HEK293 (cell line): ENCODE data around the gene R3HDM2.
A peak's percentile ranks its signal among the peaks of the same experiment; 100 is the strongest.

Source experiments
- EGR2 ChIP-seq: fragments of 450-650 bp; formaldehyde crosslinking; IDR thresholded peaks from 2 replicates; pipeline ENCODE4 v1.5.1; 2016; ENCODE audit warnings: low read depth, missing biosample characterization, missing genetic modification characterization
- INSM2 ChIP-seq: fragments of 450-650 bp; formaldehyde crosslinking; IDR thresholded peaks from 2 replicates; pipeline ENCODE4 v1.5.1; 2016; ENCODE audit warnings: missing biosample characterization, missing genetic modification characterization
- KLF17 ChIP-seq: fragments of 450-650 bp; formaldehyde crosslinking; IDR thresholded peaks from 2 replicates; pipeline ENCODE4 v1.5.1; 2016; ENCODE audit warnings: missing biosample characterization, missing genetic modification characterization
- PRDM4 ChIP-seq: fragments of 450-650 bp; formaldehyde crosslinking; IDR thresholded peaks from 2 replicates; pipeline ENCODE4 v1.5.1; 2017; ENCODE audit warnings: missing biosample characterization, missing genetic modification characterization
- ZBTB11 ChIP-seq: fragments of 450-650 bp; formaldehyde crosslinking; conservative IDR thresholded peaks from 2 replicates; pipeline ENCODE4 v1.5.1; 2016; ENCODE audit warnings: low read depth, missing biosample characterization, missing genetic modification characterization
- ZBTB49 ChIP-seq: fragments of 450-650 bp; formaldehyde crosslinking; IDR thresholded peaks from 2 replicates; pipeline ENCODE4 v1.5.1; 2016; ENCODE audit warnings: missing biosample characterization, missing genetic modification characterization, low read depth
- ZBTB6 ChIP-seq: fragments of 450-650 bp; formaldehyde crosslinking; IDR thresholded peaks from 2 replicates; pipeline ENCODE4 v1.5.1; 2017; ENCODE audit warnings: missing biosample characterization, missing genetic modification characterization
- ZFHX2 ChIP-seq: fragments of 450-650 bp; formaldehyde crosslinking; conservative IDR thresholded peaks from 2 replicates; pipeline ENCODE4 v1.5.1; 2016; ENCODE audit warnings: missing biosample characterization, missing genetic modification characterization
- ZFP69B ChIP-seq: fragments of 450-650 bp; formaldehyde crosslinking; IDR thresholded peaks from 2 replicates; pipeline ENCODE4 v1.5.1; 2016; ENCODE audit warnings: missing biosample characterization, missing genetic modification characterization
- ZNF239 ChIP-seq: fragments of 450-650 bp; formaldehyde crosslinking; IDR thresholded peaks from 2 replicates; pipeline ENCODE4 v1.5.1; 2016; ENCODE audit warnings: missing biosample characterization, missing genetic modification characterization
- ZNF266 ChIP-seq: fragments of 450-650 bp; formaldehyde crosslinking; IDR thresholded peaks from 2 replicates; pipeline ENCODE4 v1.5.1; 2016; ENCODE audit warnings: missing biosample characterization, missing genetic modification characterization, low read depth
- ZNF544 ChIP-seq: fragments of 450-650 bp; formaldehyde crosslinking; IDR thresholded peaks from 2 replicates; pipeline ENCODE4 v1.5.0; 2017; ENCODE audit warnings: missing biosample characterization, missing genetic modification characterization
- ZNF560 ChIP-seq: fragments of 450-650 bp; formaldehyde crosslinking; IDR thresholded peaks from 2 replicates; pipeline ENCODE4 v1.5.1; 2017; ENCODE audit warnings: missing biosample characterization, missing genetic modification characterization, borderline replicate concordance
- ZNF639 ChIP-seq: fragments of 450-650 bp; formaldehyde crosslinking; IDR thresholded peaks from 2 replicates; pipeline ENCODE4 v1.5.1; 2016; ENCODE audit warnings: missing biosample characterization, missing genetic modification characterization
- ZNF660 ChIP-seq: fragments of 450-650 bp; IDR thresholded peaks from 2 replicates; pipeline ENCODE4 v1.5.1; 2018; ENCODE audit warnings: missing biosample characterization, mild to moderate bottlenecking, missing genetic modification characterization
- ZNF747 ChIP-seq: fragments of 450-650 bp; formaldehyde crosslinking; IDR thresholded peaks from 2 replicates; pipeline ENCODE4 v1.5.1; 2016; ENCODE audit warnings: missing biosample characterization, missing genetic modification characterization
- ZNF777 ChIP-seq: fragments of 450-650 bp; formaldehyde crosslinking; IDR thresholded peaks from 2 replicates; pipeline ENCODE4 v1.5.1; 2017; ENCODE audit warnings: missing biosample characterization, missing genetic modification characterization, borderline replicate concordance

R3HDM2 gene

GRCh38 chr12:57235017-57235727 lies 195.7 kb downstream of the R3HDM2 start (continued):
- no peak for TF ChIP-seq ZNF777
- no peak for TF ChIP-seq ZNF266 (tag by site-specific recombination)
- no peak for TF ChIP-seq INSM2 (tag by site-specific recombination)
- TF ChIP-seq ZBTB6 (tag by site-specific recombination) = no peak
- no peak for TF ChIP-seq ZNF239 (tag by site-specific recombination)
- TF ChIP-seq ZNF560 (tag by site-specific recombination) = no peak
- no peak for TF ChIP-seq ZBTB49 (tag by site-specific recombination)
- TF ChIP-seq PRDM4 (tag by site-specific recombination) = no peak
- peak; percentile 89 for TF ChIP-seq ZFP69B
- TF ChIP-seq KLF17 (tag by site-specific recombination) = peak; percentile 95
- TF ChIP-seq ZFHX2 = peak; percentile 98
- TF ChIP-seq EGR2 (tag by site-specific recombination) = peak; percentile 95
- TF ChIP-seq ZNF660 (tag by site-specific recombination) = no peak
- peak; percentile 55 for TF ChIP-seq ZBTB11
- TF ChIP-seq ZNF544 (tag by site-specific recombination) = no peak
- TF ChIP-seq ZNF639 (tag by site-specific recombination) = no peak
- no peak for TF ChIP-seq ZNF747 (tag by site-specific recombination)
- TF ChIP-seq, all 188 proteins: peak for 44
